ENCODE measurements around the gene SLC1A4. TPM values are rescaled to one million over a fixed set of nuclear protein-coding genes. Genes with fewer than 3 reads are reported as not detected.

SLC1A4 gene
- total RNA-seq, 3 donors from 2014 or later = 8.2 to 14.7 (median 8.4) TPM

GRCh38 chr2:65020943-65021528 lies 31.8 kb downstream of the SLC1A4 start:
- no peak for DNase-seq
- no peaks in the 10 kb centered on the region for H3K4me1 ChIP-seq (ENCODE audit: low read depth)
- no peak overlapping the region for H3K4me3 ChIP-seq
- TF ChIP-seq CTCF (IDR thresholded peaks at IDR 0.05) = no peak
- no peaks in the 10 kb centered on the region for H3K36me3 ChIP-seq (ENCODE audit: low read depth)
- H3K9me3 ChIP-seq = no peaks in the 10 kb centered on the region
- ATAC-seq = no peak
- intact Hi-C loops (cut with DNase I, micrococcal nuclease) = no loop called here

GRCh38 chr2:65021709-65022108 lies 32.5 kb downstream of the SLC1A4 start:
- H3K4me1 ChIP-seq (ENCODE audit: low read depth) = no peaks in the 10 kb centered on the region
- no peak for TF ChIP-seq CTCF (IDR thresholded peaks at IDR 0.05)
- no peak overlapping the region for H3K4me3 ChIP-seq
- intact Hi-C loops (cut with DNase I, micrococcal nuclease) = no loop called here
- DNase-seq (no peak), ATAC-seq (no peak)
- H3K9me3 ChIP-seq = no peaks in the 10 kb centered on the region
- no peaks in the 10 kb centered on the region for H3K36me3 ChIP-seq (ENCODE audit: low read depth)

- ATAC-seq (no peak), DNase-seq (no peak)
- no peak overlapping the region for H3K4me3 ChIP-seq
- no peaks in the 10 kb centered on the region for H3K36me3 ChIP-seq (ENCODE audit: low read depth)
- no peaks in the 10 kb centered on the region for H3K4me1 ChIP-seq (ENCODE audit: low read depth)
- TF ChIP-seq CTCF (IDR thresholded peaks at IDR 0.05) = no peak
- no peaks in the 10 kb centered on the region for H3K9me3 ChIP-seq
- intact Hi-C loops (cut with DNase I, micrococcal nuclease) = no loop called here
These were observed 33.0 kb downstream of the SLC1A4 start for GRCh38 chr2:65022189-65022588.

- Histone ChIP-seq H3K4me3 (no peak overlapping the region), H3K4me1 (ENCODE audit: low read depth) (no peaks in the 10 kb centered on the region), H3K9me3 (no peaks in the 10 kb centered on the region), H3K36me3 (ENCODE audit: low read depth) (no peaks in the 10 kb centered on the region)
- no peak for ATAC-seq
- DNase-seq = no peak
- TF ChIP-seq CTCF (IDR thresholded peaks at IDR 0.05) = no peak
- intact Hi-C loops (cut with DNase I, micrococcal nuclease) = no loop called here
These were observed 34.5 kb downstream of the SLC1A4 start for GRCh38 chr2:65023742-65024141.

GRCh38 chr2:65024149-65024829 lies 35.1 kb downstream of the SLC1A4 start:
- TF ChIP-seq CTCF (IDR thresholded peaks at IDR 0.05) = no peak

More at GRCh38 chr2:65024149-65024829, 35.1 kb downstream of the SLC1A4 start:
- no peak for ATAC-seq
- intact Hi-C loops (cut with DNase I, micrococcal nuclease) = no loop called here
- H3K36me3 ChIP-seq (ENCODE audit: low read depth) = no peaks in the 10 kb centered on the region
- H3K4me3 ChIP-seq = no peak overlapping the region
- peaks cover 2% of the 10 kb centered on the region for H3K4me1 ChIP-seq (ENCODE audit: low read depth)
- H3K9me3 ChIP-seq = no peaks in the 10 kb centered on the region
- DNase-seq = no peak

Measured in mucosa of descending colon (tissue), 3 donors.